ENCODE measurements around the gene CDH13.

Gene CDH13

GRCh38 chr16:83363521-83363920 lies 736.8 kb downstream of the CDH13 start:
- Histone ChIP-seq H3K36me3 (ENCODE audit: control insufficient read depth in 2 of 2, insufficient read depth in 2 of 2, low read length in 2 of 2) (no peaks in the 10 kb centered on the region), H3K4me1 (ENCODE audit: control insufficient read depth, insufficient read depth, low read length) (no peaks in the 10 kb centered on the region), H3K27me3 (ENCODE audit: control insufficient read depth in 1 of 2, insufficient read depth in 2 of 2, low read length in 2 of 2) (no peaks in the 10 kb centered on the region), H3K9me3 (ENCODE audit: control insufficient read depth in 2 of 2, low read length in 2 of 2) (no peaks in the 10 kb centered on the region), H3K9ac (ENCODE audit: low read length in 2 of 2) (no peak overlapping the region), H3K27ac (ENCODE audit: low read length) (no peak overlapping the region), H3K4me3 (ENCODE audit: low read length in 2 of 2) (no peak overlapping the region)

GRCh38 chr16:83365166-83365565 lies 738.4 kb downstream of the CDH13 start:
- H3K9ac ChIP-seq (ENCODE audit: low read length in 2 of 2): no peak overlapping the region
- no peaks in the 10 kb centered on the region for H3K4me1 ChIP-seq (ENCODE audit: control insufficient read depth, insufficient read depth, low read length)
- H3K9me3 ChIP-seq (ENCODE audit: control insufficient read depth in 2 of 2, low read length in 2 of 2): no peaks in the 10 kb centered on the region
- no peak overlapping the region for H3K27ac ChIP-seq (ENCODE audit: low read length)
- no peaks in the 10 kb centered on the region for H3K27me3 ChIP-seq (ENCODE audit: control insufficient read depth in 1 of 2, insufficient read depth in 2 of 2, low read length in 2 of 2)
- H3K4me3 ChIP-seq (ENCODE audit: low read length in 2 of 2): no peak overlapping the region
- no peaks in the 10 kb centered on the region for H3K36me3 ChIP-seq (ENCODE audit: control insufficient read depth in 2 of 2, insufficient read depth in 2 of 2, low read length in 2 of 2)

GRCh38 chr16:83366228-83366627 lies 739.5 kb downstream of the CDH13 start:
- Histone ChIP-seq H3K9me3 (ENCODE audit: control insufficient read depth in 2 of 2, low read length in 2 of 2) (no peaks in the 10 kb centered on the region), H3K27ac (ENCODE audit: low read length) (no peak overlapping the region), H3K27me3 (ENCODE audit: control insufficient read depth in 1 of 2, insufficient read depth in 2 of 2, low read length in 2 of 2) (no peaks in the 10 kb centered on the region)

GRCh38 chr16:83374979-83375378 lies 748.2 kb downstream of the CDH13 start:
- H3K36me3 ChIP-seq (ENCODE audit: control insufficient read depth in 2 of 2, insufficient read depth in 2 of 2, low read length in 2 of 2): no peaks in the 10 kb centered on the region
- H3K27me3 ChIP-seq (ENCODE audit: control insufficient read depth in 1 of 2, insufficient read depth in 2 of 2, low read length in 2 of 2): no peaks in the 10 kb centered on the region
- no peak overlapping the region for H3K27ac ChIP-seq (ENCODE audit: low read length)
- no peak overlapping the region for H3K9ac ChIP-seq (ENCODE audit: low read length in 2 of 2)
- H3K9me3 ChIP-seq (ENCODE audit: control insufficient read depth in 2 of 2, low read length in 2 of 2): no peaks in the 10 kb centered on the region
- H3K4me1 ChIP-seq (ENCODE audit: control insufficient read depth, insufficient read depth, low read length): no peaks in the 10 kb centered on the region
- no peak overlapping the region for H3K4me3 ChIP-seq (ENCODE audit: low read length in 2 of 2)

More at GRCh38 chr16:83366228-83366627, 739.5 kb downstream of the CDH13 start:
- H3K9ac ChIP-seq (ENCODE audit: low read length in 2 of 2): no peak overlapping the region
- H3K4me3 ChIP-seq (ENCODE audit: low read length in 2 of 2): no peak overlapping the region
- no peaks in the 10 kb centered on the region for H3K4me1 ChIP-seq (ENCODE audit: control insufficient read depth, insufficient read depth, low read length)
- no peaks in the 10 kb centered on the region for H3K36me3 ChIP-seq (ENCODE audit: control insufficient read depth in 2 of 2, insufficient read depth in 2 of 2, low read length in 2 of 2)

GRCh38 chr16:83389751-83390150 lies 763.0 kb downstream of the CDH13 start:
- no peak overlapping the region for H3K4me3 ChIP-seq (ENCODE audit: low read length in 2 of 2)
- no peaks in the 10 kb centered on the region for H3K9me3 ChIP-seq (ENCODE audit: control insufficient read depth in 2 of 2, low read length in 2 of 2)
- no peaks in the 10 kb centered on the region for H3K4me1 ChIP-seq (ENCODE audit: control insufficient read depth, insufficient read depth, low read length)
- no peaks in the 10 kb centered on the region for H3K36me3 ChIP-seq (ENCODE audit: control insufficient read depth in 2 of 2, insufficient read depth in 2 of 2, low read length in 2 of 2)
- no peak overlapping the region for H3K27ac ChIP-seq (ENCODE audit: low read length)
- H3K27me3 ChIP-seq (ENCODE audit: control insufficient read depth in 1 of 2, insufficient read depth in 2 of 2, low read length in 2 of 2): no peaks in the 10 kb centered on the region
- no peak overlapping the region for H3K9ac ChIP-seq (ENCODE audit: low read length in 2 of 2)

GRCh38 chr16:83390759-83391158 lies 764.0 kb downstream of the CDH13 start:
- Histone ChIP-seq H3K27me3 (ENCODE audit: control insufficient read depth in 1 of 2, insufficient read depth in 2 of 2, low read length in 2 of 2) (no peaks in the 10 kb centered on the region), H3K9me3 (ENCODE audit: control insufficient read depth in 2 of 2, low read length in 2 of 2) (no peaks in the 10 kb centered on the region), H3K36me3 (ENCODE audit: control insufficient read depth in 2 of 2, insufficient read depth in 2 of 2, low read length in 2 of 2) (no peaks in the 10 kb centered on the region), H3K9ac (ENCODE audit: low read length in 2 of 2) (no peak overlapping the region), H3K4me3 (ENCODE audit: low read length in 2 of 2) (no peak overlapping the region), H3K27ac (ENCODE audit: low read length) (no peak overlapping the region), H3K4me1 (ENCODE audit: control insufficient read depth, insufficient read depth, low read length) (no peaks in the 10 kb centered on the region)

- no peak overlapping the region for H3K27ac ChIP-seq (ENCODE audit: low read length)
- no peaks in the 10 kb centered on the region for H3K4me1 ChIP-seq (ENCODE audit: control insufficient read depth, insufficient read depth, low read length)
- no peak overlapping the region for H3K4me3 ChIP-seq (ENCODE audit: low read length in 2 of 2)
- H3K36me3 ChIP-seq (ENCODE audit: control insufficient read depth in 2 of 2, insufficient read depth in 2 of 2, low read length in 2 of 2): no peaks in the 10 kb centered on the region
- H3K9ac ChIP-seq (ENCODE audit: low read length in 2 of 2): no peak overlapping the region
- no peaks in the 10 kb centered on the region for H3K9me3 ChIP-seq (ENCODE audit: control insufficient read depth in 2 of 2, low read length in 2 of 2)
- H3K27me3 ChIP-seq (ENCODE audit: control insufficient read depth in 1 of 2, insufficient read depth in 2 of 2, low read length in 2 of 2): no peaks in the 10 kb centered on the region
These were observed 766.0 kb downstream of the CDH13 start for GRCh38 chr16:83392743-83393142.

- Histone ChIP-seq H3K9ac (ENCODE audit: low read length in 2 of 2) (no peak overlapping the region), H3K27me3 (ENCODE audit: control insufficient read depth in 1 of 2, insufficient read depth in 2 of 2, low read length in 2 of 2) (no peaks in the 10 kb centered on the region), H3K4me3 (ENCODE audit: low read length in 2 of 2) (no peak overlapping the region), H3K4me1 (ENCODE audit: control insufficient read depth, insufficient read depth, low read length) (no peaks in the 10 kb centered on the region), H3K9me3 (ENCODE audit: control insufficient read depth in 2 of 2, low read length in 2 of 2) (no peaks in the 10 kb centered on the region), H3K36me3 (ENCODE audit: control insufficient read depth in 2 of 2, insufficient read depth in 2 of 2, low read length in 2 of 2) (no peaks in the 10 kb centered on the region), H3K27ac (ENCODE audit: low read length) (no peak overlapping the region)
These were observed 766.6 kb downstream of the CDH13 start for GRCh38 chr16:83393196-83393981.

GRCh38 chr16:83397601-83398291 lies 771.0 kb downstream of the CDH13 start:
- Histone ChIP-seq H3K4me3 (ENCODE audit: low read length in 2 of 2) (no peak overlapping the region), H3K9ac (ENCODE audit: low read length in 2 of 2) (no peak overlapping the region), H3K9me3 (ENCODE audit: control insufficient read depth in 2 of 2, low read length in 2 of 2) (peaks cover 0 to 4% of the 10 kb centered on the region in 2 donors), H3K4me1 (ENCODE audit: control insufficient read depth, insufficient read depth, low read length) (no peaks in the 10 kb centered on the region), H3K27me3 (ENCODE audit: control insufficient read depth in 1 of 2, insufficient read depth in 2 of 2, low read length in 2 of 2) (no peaks in the 10 kb centered on the region), H3K36me3 (ENCODE audit: control insufficient read depth in 2 of 2, insufficient read depth in 2 of 2, low read length in 2 of 2) (no peaks in the 10 kb centered on the region), H3K27ac (ENCODE audit: low read length) (no peak overlapping the region)

- no peaks in the 10 kb centered on the region for H3K27me3 ChIP-seq (ENCODE audit: control insufficient read depth in 1 of 2, insufficient read depth in 2 of 2, low read length in 2 of 2)
- peaks cover 0 to 4% of the 10 kb centered on the region in 2 donors for H3K9me3 ChIP-seq (ENCODE audit: control insufficient read depth in 2 of 2, low read length in 2 of 2)
- H3K4me3 ChIP-seq (ENCODE audit: low read length in 2 of 2): no peak overlapping the region
- no peaks in the 10 kb centered on the region for H3K4me1 ChIP-seq (ENCODE audit: control insufficient read depth, insufficient read depth, low read length)
- H3K36me3 ChIP-seq (ENCODE audit: control insufficient read depth in 2 of 2, insufficient read depth in 2 of 2, low read length in 2 of 2): no peaks in the 10 kb centered on the region
- no peak overlapping the region for H3K9ac ChIP-seq (ENCODE audit: low read length in 2 of 2)
- H3K27ac ChIP-seq (ENCODE audit: low read length): no peak overlapping the region
These were observed 773.5 kb downstream of the CDH13 start for GRCh38 chr16:83400234-83400633.
